IgD-negative memory B cell (primary cell): ENCODE data around the gene FILIP1L. TPM values are rescaled to one million over a fixed set of nuclear protein-coding genes. Genes with fewer than 3 reads are reported as not detected.
A peak's percentile ranks its signal among the peaks of the same experiment; 100 is the strongest.

Source experiments
- H3K27ac Mint-ChIP-seq, 3 donors: one replicate each; pipeline ENCODE4 v1.8.0; 2020 to 2022; ENCODE audit warnings: mild to moderate bottlenecking in 3 of 3, mixed read lengths in 3 of 3, moderate library complexity in 1 of 3
- H3K27me3 Mint-ChIP-seq: one replicate; pipeline ENCODE4 v1.8.0; 2021; ENCODE audit warnings: mixed read lengths
- H3K36me3 Mint-ChIP-seq: one replicate; pipeline ENCODE4 v1.8.0; 2020; ENCODE audit warnings: mild to moderate bottlenecking, mixed read lengths
- H3K4me1 Mint-ChIP-seq, 3 donors: one replicate each; pipeline ENCODE4 v1.8.0; 2020 to 2022; ENCODE audit warnings: mixed read lengths in 3 of 3, mild to moderate bottlenecking in 1 of 3
- H3K4me3 Mint-ChIP-seq, 4 donors: one replicate each; pipeline ENCODE4 v1.8.0; 2020 to 2022; ENCODE audit warnings: mild to moderate bottlenecking in 4 of 4, mixed read lengths in 4 of 4, moderate library complexity in 3 of 4
- H3K9me3 Mint-ChIP-seq, 3 donors: one replicate each; pipeline ENCODE4 v1.8.0; 2020 to 2021; ENCODE audit warnings: mixed read lengths in 3 of 3, mild to moderate bottlenecking in 1 of 3
- polyA plus RNA-seq: library from polyadenylated mRNA; unstranded; fragments of 300-500 nt; fragmentation: Illumina TruSeq; gene quantifications from one replicate; pipeline ENCODE4 v1.2.3, GENCODE V29; 2021

FILIP1L gene
- polyA plus RNA-seq, 1 donor from 2014 or later: 1.1 TPM

DNA sequence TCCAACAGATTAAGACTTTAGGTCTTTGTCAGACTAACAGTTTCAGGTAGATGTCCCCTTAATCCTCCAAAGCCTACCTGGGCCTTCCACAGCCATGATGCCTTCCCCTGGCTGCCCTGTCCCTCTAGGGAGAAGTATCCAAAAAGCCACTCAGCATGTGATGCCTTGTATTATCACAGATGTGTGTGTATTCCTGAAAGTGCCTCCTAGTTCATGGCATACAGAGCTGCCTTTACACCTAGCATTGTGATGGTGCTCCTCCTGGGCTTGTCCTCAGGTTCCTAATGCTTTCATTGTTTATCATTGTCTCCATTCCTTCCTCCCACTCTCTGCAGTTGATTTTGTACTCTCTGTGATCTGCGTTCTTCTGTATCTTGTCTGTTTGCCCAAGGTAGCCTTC is 253.1 kb downstream of the FILIP1L start:
- H3K4me3 Mint-ChIP-seq: no peak overlapping the region
- H3K27me3 Mint-ChIP-seq: no peaks in the 10 kb centered on the region
- peaks cover 0 to 4% (median 0%) of the 10 kb centered on the region in 3 donors for H3K4me1 Mint-ChIP-seq
- no peaks in the 10 kb centered on the region for H3K9me3 Mint-ChIP-seq
- no peaks in the 10 kb centered on the region for H3K36me3 Mint-ChIP-seq
- H3K27ac Mint-ChIP-seq: no peak overlapping the region

DNA sequence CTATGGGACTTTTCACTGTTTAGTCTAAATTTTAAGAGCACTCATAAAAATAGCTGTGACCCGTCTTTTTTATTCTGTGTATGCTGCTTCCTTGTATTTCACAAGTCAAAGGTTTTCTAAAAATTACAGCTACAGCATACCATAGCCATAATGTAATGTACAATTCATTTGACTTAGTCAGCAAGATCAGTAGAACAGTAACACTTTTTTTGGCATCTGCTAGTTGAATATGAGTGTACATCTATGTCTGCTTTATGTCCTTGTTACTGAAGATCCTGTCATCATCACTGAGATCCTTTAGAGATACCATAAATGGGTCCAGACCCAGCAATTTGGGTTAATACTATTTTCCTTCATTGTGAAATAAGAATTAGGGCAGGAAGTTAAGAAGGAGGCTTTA is 254.5 kb downstream of the FILIP1L start:
- Mint-ChIP-seq H3K4me3 (no peak overlapping the region), H3K9me3 (no peaks in the 10 kb centered on the region)

DNA sequence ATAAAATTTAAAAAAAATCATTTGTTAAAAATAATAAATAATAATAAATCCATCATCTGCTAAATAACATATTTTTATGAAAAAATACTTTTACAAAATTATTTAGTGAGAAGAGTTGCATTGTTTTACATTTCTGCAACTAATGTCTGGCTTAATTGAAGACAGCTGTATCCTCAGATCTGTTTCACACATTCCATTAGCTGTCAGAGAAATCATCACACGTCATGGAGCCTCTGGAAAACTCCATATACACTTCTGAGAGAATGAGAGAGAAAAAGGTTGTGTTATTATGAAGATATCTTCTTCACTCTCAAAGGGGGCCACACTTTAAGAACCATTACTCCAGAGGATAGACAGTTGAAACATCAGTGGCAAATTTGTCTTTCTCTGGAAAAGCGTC is 255.8 kb downstream of the FILIP1L start:
- Mint-ChIP-seq H3K4me1 (peaks cover 1 to 5% (median 5%) of the 10 kb centered on the region in 3 donors), H3K36me3 (no peaks in the 10 kb centered on the region), H3K4me3 (no peak overlapping the region), H3K9me3 (no peaks in the 10 kb centered on the region), H3K27me3 (no peaks in the 10 kb centered on the region), H3K27ac (no peak overlapping the region)

More for the DNA sequence above, 254.5 kb downstream of the FILIP1L start:
- Mint-ChIP-seq H3K36me3 (no peaks in the 10 kb centered on the region), H3K27ac (no peak overlapping the region), H3K4me1 (peaks cover 0 to 2% (median 1%) of the 10 kb centered on the region in 3 donors), H3K27me3 (no peaks in the 10 kb centered on the region)

DNA sequence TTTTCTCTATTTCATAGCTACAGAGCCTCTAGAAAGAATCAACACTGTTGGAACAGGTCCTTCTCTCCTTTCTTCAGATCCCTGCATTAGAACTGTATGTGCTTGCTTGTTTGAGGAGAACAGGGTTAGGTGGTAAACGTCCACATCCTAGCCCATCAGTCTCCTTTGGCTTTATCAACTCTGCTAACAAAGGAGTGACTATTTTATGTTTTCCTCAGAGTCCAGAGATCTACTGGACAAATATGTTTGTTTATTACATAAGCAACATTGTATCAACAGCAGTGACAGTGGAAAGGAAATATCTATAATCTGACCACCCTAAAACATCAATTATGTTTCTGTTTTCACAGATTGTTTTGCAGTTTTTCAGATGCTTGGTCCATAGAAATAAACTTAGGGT is 257.0 kb downstream of the FILIP1L start:
- Mint-ChIP-seq H3K27me3 (no peaks in the 10 kb centered on the region), H3K27ac (no peak overlapping the region), H3K36me3 (no peaks in the 10 kb centered on the region), H3K9me3 (no peaks in the 10 kb centered on the region), H3K4me1 (peaks cover 1 to 6% (median 5%) of the 10 kb centered on the region in 3 donors), H3K4me3 (no peak overlapping the region)

DNA sequence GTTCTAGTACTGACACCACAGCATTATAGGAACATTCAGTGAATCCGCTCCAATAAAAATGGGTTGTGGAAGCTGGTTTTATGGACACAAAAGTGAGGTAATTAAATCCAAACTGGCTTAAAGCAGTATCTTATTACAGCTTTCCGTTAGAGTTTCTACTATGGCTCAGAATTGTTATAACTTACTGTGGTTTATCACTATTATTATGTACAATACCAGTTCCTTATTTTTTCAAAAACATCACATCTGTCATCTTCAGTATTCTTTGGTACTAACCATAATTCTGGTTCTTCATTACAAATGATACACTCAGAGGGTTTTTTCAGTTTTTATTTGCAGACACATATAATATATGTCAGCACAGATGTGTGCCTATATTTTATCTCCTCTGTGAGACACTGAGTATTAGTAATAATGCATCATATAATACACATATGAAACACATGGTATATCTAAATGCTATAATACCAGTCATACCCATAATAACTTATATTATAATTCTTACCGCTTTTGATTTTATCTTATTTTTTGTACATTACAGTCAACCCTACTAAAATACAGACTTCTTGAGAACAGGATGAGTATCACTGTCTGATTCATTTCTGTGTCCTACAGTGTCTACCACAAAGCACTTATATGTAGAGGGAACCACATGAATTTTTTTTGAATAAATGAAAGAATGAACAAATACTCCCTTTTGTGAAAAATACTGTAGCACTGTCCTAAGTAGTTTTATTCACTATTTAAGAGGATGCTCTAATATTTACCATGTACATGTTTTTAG is 257.7 kb downstream of the FILIP1L start:
- Mint-ChIP-seq H3K36me3 (no peaks in the 10 kb centered on the region), H3K27me3 (no peaks in the 10 kb centered on the region), H3K4me1 (peaks cover 1 to 6% (median 5%) of the 10 kb centered on the region in 3 donors)

DNA sequence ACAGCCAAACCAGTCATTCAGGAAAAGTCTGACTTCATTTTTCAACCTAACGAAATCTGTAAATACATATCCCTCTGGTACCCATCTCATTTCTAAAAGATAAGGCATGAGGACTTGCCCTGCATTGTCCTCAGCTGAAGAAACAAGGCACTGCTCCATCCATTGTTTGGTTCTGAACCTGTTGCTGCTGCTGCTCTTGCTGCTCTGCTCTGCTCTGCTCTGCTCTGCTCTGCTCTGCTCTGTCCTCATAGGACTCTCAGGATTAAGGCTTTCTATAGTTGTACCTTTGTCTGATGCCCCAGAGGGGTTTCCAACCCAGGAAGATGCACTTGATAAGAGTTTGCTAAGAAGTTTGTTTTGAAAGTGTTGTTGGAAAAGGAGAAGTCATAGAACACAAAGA is 258.4 kb downstream of the FILIP1L start:
- Mint-ChIP-seq H3K27me3 (no peaks in the 10 kb centered on the region), H3K27ac (no peak overlapping the region), H3K9me3 (no peaks in the 10 kb centered on the region), H3K4me3 (no peak overlapping the region), H3K4me1 (peaks cover 0 to 6% (median 5%) of the 10 kb centered on the region in 3 donors), H3K36me3 (no peaks in the 10 kb centered on the region)

More for the DNA sequence above, 257.7 kb downstream of the FILIP1L start:
- no peak overlapping the region for H3K4me3 Mint-ChIP-seq
- no peaks in the 10 kb centered on the region for H3K9me3 Mint-ChIP-seq
- H3K27ac Mint-ChIP-seq: no peak overlapping the region

DNA sequence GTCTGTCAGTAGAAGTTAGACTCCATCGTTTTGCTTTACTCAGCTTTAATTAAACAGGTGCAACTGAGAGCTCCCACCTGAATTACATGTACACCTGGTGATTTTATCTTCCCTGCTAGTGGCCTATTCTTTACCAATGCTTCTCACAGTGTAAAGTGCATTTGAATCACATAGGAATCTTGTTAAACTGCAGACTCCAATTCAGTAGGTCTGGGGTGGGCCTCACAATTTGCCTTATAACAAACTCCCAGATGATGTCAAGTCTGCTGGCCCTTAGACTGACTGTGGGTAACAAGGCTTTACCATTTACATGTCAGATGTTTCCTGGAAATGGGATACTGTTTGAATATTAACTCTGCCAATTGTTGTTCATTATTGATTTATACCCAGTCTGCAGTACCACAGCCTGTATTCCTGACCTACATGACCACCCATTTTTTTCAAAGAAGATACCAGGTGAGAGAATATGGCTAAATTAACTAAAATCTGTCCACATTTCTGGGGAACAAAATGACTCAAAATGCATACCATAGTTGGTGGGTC is 259.5 kb downstream of the FILIP1L start:
- Mint-ChIP-seq H3K4me3 (no peak overlapping the region), H3K36me3 (no peaks in the 10 kb centered on the region), H3K9me3 (no peaks in the 10 kb centered on the region), H3K27ac (no peak overlapping the region), H3K27me3 (no peaks in the 10 kb centered on the region), H3K4me1 (peaks cover 0 to 6% (median 5%) of the 10 kb centered on the region in 3 donors)

DNA sequence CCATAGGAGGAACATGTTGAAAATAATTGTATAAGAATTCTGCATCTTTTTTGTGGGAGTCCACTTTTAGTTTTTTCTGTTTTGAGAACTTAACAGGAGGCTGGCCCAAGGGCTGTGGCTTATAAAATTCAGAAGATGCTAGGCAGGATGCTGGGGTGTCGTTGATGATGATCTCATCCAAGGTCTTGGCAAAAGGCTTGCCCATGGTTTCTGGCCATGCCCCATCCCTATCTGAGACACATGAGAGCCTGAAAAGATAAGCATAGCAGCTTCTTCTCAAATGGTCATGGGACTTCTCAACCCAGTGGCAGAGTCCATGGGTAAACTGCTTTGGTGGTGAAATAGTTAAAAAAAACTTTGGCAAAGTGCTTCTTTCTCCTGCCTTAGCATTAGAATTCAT is 261.4 kb downstream of the FILIP1L start:
- H3K36me3 Mint-ChIP-seq: no peaks in the 10 kb centered on the region
- H3K27me3 Mint-ChIP-seq: no peaks in the 10 kb centered on the region
- no peaks in the 10 kb centered on the region for H3K9me3 Mint-ChIP-seq
- H3K4me3 Mint-ChIP-seq: no peak overlapping the region
- no peak overlapping the region for H3K27ac Mint-ChIP-seq
- peaks cover 1 to 6% (median 5%) of the 10 kb centered on the region in 3 donors for H3K4me1 Mint-ChIP-seq

DNA sequence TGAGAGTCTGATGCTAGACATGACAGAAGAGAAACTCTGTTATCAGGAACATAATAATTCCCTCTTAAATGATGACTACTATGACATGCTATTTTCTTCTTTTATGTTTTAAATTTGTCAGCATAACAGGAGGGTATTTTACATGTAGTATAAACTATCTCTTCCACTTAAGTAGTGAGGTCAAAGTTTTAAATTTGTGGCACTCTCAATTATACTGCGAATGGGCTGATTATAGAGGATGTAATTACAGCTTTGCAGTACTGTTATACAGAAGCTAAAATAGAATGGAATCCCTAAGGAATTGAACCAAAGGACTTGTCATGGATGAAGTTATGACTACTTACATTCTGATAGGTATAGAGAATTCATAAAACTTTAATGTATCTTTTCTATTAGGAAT is 262.3 kb downstream of the FILIP1L start:
- Mint-ChIP-seq H3K27ac (no peak overlapping the region), H3K27me3 (no peaks in the 10 kb centered on the region)

DNA sequence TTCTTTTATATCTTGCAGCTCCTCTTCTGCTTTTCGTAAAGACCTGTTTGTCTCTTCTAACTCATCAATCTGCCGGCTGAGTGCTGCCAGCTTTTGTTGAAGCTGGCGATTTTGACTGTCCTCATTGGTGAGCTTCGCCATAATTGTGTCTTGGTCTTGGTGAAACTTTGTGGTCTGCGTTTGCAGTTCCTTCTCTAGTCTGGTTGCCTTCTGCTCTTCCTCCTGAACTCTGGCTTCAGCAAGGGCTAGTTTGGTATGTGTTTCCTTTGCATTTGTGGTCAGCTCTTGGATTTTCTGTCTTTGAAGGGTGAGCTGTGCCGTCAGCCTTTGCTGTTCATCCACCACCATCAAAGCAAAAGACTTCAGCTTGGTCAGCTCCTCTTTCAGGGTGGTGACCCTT is 263.7 kb downstream of the FILIP1L start:
- Mint-ChIP-seq H3K4me3 (no peak overlapping the region), H3K27ac (no peak overlapping the region), H3K9me3 (no peaks in the 10 kb centered on the region), H3K27me3 (no peaks in the 10 kb centered on the region), H3K4me1 (peaks cover 3 to 11% (median 7%) of the 10 kb centered on the region in 3 donors), H3K36me3 (no peaks in the 10 kb centered on the region)

More for the DNA sequence above, 262.3 kb downstream of the FILIP1L start:
- Mint-ChIP-seq H3K9me3 (no peaks in the 10 kb centered on the region), H3K4me1 (peaks cover 3 to 6% (median 5%) of the 10 kb centered on the region in 3 donors), H3K4me3 (no peak overlapping the region), H3K36me3 (no peaks in the 10 kb centered on the region)

DNA sequence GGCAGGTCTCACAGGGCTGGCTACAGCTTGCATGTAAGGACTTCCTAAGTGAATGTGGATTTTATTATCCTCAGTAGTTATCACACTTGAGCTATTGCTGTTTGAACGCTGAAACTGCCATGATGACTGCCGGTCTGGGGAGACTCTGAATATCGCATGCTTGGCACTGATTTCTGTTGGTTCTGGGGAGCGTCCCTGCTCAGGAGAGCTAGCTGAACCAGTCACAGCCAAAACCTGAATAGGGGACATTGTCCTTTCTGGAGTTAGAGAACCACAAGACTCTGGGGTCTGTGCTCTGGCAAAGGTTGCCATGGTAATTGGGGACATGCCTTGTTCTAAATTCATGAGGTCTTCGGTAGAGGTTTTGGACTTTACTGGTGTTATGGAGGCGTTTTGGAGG is 265.9 kb downstream of the FILIP1L start:
- Mint-ChIP-seq H3K27me3 (no peaks in the 10 kb centered on the region), H3K36me3 (no peaks in the 10 kb centered on the region), H3K9me3 (no peaks in the 10 kb centered on the region), H3K27ac (no peak overlapping the region), H3K4me1 (peaks cover 9 to 11% (median 11%) of the 10 kb centered on the region in 3 donors), H3K4me3 (no peak overlapping the region)

DNA sequence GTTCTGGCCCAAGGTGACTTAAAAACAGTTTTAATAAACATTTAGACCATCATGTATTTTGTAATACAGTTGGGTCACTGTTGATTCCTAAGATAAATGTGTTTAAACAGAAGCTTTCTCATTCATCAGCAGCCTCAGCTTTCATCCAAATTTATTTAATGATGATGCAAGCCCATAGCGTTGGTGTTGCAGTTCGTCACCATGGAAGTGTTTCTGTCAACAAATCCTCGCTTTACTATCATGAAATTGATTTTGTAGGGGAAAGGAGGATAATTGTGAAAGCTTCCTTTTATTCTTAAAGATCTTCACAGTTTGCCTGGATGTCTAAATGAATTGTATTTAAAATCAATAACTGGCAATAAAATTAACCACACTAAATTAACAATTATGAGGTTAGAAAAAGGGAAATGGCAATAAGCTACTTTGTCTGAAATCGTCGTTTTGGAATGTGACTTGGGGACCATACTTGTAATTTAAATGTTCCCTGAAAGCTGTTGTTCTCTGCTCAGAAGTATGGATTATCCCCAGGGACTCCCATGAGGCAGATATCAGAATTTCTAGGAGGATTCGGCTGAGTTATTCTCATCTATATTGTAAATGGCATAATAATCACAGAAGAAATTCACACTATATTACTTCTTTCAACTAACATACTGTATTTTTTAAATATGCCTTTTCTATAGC is 267.7 kb downstream of the FILIP1L start:
- no peaks in the 10 kb centered on the region for H3K9me3 Mint-ChIP-seq
- no peaks in the 10 kb centered on the region for H3K36me3 Mint-ChIP-seq
- H3K4me1 Mint-ChIP-seq: peaks cover 9 to 13% (median 11%) of the 10 kb centered on the region in 3 donors
- no peak overlapping the region for H3K27ac Mint-ChIP-seq
- H3K4me3 Mint-ChIP-seq: no peak overlapping the region
- no peaks in the 10 kb centered on the region for H3K27me3 Mint-ChIP-seq

DNA sequence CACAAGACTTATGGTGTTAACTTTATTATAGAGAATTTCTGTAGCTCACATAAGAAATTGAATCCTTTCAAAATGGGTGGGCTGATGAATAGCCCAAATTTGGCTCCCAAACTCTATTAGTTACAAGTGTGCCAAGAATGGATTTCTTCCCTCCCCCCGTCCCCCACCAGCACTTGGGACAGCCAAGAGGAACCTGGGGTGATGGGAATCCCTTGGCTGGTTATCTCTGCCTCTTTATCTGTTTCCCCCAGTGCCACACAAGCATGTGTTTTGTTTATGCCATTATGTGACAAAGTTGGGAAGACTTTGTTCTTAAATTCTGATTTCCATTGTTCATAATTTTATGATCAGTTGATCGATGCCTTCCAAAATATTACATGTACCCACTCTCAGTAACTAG is 268.3 kb downstream of the FILIP1L start:
- no peak overlapping the region for H3K4me3 Mint-ChIP-seq
- H3K9me3 Mint-ChIP-seq: no peaks in the 10 kb centered on the region
- peaks cover 9 to 13% (median 11%) of the 10 kb centered on the region in 3 donors for H3K4me1 Mint-ChIP-seq
- no peaks in the 10 kb centered on the region for H3K27me3 Mint-ChIP-seq
- H3K36me3 Mint-ChIP-seq: no peaks in the 10 kb centered on the region
- no peak overlapping the region for H3K27ac Mint-ChIP-seq

DNA sequence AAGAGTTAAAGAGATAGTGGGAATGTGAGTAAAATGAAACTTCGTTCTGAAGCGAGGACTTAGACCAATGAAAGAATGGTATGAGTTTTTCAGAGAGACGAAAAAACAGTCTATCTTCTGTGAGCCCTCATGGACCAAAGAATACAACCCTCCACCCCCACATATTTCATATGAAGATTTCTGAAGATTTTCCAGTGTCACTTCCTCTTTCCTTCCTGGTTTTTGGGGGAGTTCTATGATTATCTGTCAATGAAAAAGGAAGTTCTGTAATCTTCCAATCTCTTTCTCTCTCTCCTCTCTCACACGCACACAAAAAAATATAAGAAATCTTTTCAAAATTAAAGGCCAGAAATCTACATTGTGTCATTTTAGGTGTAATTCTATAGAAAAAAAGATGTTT is 269.0 kb downstream of the FILIP1L start:
- H3K27me3 Mint-ChIP-seq: no peaks in the 10 kb centered on the region
- H3K4me3 Mint-ChIP-seq: peak overlapping the region in 2 of 4 donors; percentile 4 to 41
- no peak overlapping the region for H3K27ac Mint-ChIP-seq
- H3K9me3 Mint-ChIP-seq: no peaks in the 10 kb centered on the region
- no peaks in the 10 kb centered on the region for H3K36me3 Mint-ChIP-seq
- H3K4me1 Mint-ChIP-seq: peaks cover 9 to 13% (median 11%) of the 10 kb centered on the region in 3 donors

DNA sequence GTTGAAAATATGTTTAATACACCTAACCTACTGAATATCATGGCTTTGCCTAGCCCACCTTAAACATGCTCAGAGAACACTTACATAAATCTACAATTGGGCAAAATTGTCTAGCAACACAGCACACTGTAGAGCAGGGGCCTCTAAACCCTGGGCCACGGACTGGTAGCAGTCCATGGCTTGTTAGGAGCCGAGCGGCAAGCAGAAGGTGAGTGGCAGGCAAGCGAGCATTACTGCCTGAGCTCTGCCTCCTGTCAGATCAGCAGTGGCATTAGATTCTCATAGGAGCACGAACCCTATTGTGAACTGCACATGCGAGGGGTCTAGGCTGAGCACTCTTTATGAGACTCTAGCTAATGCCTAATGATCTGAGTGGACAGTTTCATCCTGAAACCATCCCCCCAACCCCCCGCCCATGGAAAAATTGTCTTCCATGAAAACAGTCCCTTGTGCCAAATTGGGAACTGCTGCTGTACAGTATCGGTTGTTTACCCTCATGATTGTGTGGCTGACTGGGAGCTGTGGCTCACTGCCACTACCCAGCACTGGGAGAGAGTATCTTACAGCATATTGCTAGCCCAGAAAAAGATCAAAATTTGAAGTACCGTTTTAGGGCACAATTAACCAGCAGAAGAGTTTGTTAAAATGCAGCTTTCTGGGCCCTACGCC is 270.6 kb downstream of the FILIP1L start:
- H3K27me3 Mint-ChIP-seq: no peaks in the 10 kb centered on the region
- H3K36me3 Mint-ChIP-seq: no peaks in the 10 kb centered on the region
- no peak overlapping the region for H3K4me3 Mint-ChIP-seq
- no peaks in the 10 kb centered on the region for H3K9me3 Mint-ChIP-seq
- no peak overlapping the region for H3K27ac Mint-ChIP-seq
- peaks cover 9 to 13% (median 11%) of the 10 kb centered on the region in 3 donors for H3K4me1 Mint-ChIP-seq
